NCI-H345 treated with DMSO at 0.1 percent for 48 hours (cell line): ENCODE measurements around the gene DCDC2.
"Not testable (repeated sequence)": the region's sequence is repeated elsewhere in the genome, so short reads cannot be mapped to it uniquely, and the experiment has no call there.

Source experiments
- DNase-seq: peaks from one replicate; lab custom pipeline; 2025; ENCODE audit not compliant: unreplicated experiment; lab: John Stamatoyannopoulos, UW

DCDC2 gene

DNA sequence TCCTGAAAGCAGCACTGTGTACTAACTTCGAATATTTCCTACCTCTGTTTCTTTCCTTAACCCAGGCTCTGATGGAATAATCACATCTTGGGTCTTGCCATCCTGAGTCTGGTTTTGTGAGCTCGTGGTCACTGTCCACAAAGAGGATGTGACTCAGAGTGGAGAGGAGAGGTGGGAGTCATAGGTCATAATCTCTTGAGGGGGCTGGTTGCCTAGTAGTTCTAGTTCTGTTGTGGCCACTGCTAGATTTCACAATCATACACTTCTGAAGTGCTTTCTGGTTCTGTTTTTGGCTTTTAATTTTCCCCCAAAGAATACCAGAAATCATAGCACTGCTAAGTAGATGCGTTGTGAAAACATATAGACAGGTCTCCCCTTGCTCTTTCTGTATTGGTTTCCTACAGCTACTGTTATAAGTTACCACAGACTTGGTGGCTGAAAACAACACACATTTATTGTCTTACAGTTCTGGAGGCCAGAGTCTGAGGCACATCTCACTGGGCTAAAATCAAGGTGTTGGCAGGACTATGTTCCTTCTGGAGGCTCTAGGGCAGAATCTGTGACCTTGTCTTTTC, 129.1 kb downstream of the DCDC2 start:
- no peak for DNase-seq

DNA sequence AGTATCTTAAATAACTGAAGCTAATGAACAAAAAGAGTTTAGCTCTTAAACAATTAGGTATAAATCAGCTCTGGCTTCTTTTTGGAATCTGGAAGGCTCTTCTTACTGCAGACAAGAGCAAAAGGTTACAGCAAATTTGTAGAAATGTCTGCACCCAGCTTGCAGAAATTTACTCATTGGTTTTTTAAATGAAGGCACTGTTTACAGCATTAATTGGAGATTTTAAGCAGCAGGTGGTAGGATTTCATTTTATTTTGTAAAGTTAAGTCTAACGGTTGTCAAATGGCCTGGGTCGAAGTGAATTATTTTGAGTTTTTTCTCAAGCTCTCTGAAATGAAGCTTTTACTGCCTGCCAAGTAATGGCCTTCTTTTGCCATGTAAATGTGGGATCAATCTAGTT, 129.7 kb downstream of the DCDC2 start:
- no peak for DNase-seq

DNA sequence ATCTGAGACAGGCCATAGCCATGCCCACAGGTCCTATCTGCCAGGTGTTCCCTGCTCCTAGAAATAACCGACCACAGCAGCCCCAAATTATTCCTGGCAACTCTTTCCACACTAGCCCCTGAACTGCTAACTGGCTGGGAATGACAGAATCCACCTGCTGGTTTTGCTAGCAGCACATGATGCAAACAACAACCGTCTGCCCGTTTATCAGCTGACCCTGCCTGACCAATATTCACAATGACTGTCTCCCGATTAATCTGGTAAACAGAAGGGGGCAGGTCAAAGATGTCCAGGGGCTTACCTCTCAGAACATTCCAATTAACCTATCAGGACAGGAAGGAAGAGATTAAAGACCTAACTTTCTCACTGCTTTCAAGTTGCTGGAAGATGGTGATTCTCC, 130.3 kb downstream of the DCDC2 start:
- no peak for DNase-seq

DNA sequence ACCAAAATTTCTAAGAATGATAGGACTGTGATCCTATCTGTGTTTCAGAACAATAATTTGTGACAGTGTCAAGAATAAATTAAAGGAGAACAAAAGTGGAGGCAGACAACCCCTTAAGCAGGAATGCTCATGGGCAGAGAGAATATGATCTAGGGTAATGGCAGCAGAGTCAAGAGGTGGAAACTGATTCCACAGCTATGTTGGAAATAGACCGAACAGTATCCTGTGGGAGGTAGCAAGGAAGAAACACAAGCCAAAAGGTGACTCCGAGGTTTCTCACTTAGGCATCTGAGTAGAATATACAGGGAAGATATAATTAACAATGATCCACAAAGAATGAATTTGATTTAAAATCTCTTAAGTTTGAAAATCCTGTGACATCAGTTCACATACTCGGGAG, 131.3 kb downstream of the DCDC2 start:
- DNase-seq, result no peak

DNA sequence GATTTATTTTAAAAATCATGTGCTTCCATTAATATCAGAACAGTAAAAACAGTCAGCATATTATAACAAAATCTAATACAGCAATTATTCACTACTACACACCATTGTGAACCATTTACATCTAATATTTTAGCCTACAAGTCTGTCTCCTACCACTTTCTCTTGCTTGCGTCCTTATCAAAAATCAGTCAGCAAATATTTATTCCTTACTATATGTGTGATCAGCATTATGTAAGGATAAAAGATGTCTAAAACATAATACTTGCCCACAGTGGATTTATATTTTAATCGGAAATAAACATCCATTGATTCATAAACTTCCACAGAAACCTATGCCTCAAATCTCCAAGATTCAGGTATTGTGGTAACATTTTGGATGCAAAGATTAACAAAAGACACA, 132.0 kb downstream of the DCDC2 start:
- no peak for DNase-seq

DNA sequence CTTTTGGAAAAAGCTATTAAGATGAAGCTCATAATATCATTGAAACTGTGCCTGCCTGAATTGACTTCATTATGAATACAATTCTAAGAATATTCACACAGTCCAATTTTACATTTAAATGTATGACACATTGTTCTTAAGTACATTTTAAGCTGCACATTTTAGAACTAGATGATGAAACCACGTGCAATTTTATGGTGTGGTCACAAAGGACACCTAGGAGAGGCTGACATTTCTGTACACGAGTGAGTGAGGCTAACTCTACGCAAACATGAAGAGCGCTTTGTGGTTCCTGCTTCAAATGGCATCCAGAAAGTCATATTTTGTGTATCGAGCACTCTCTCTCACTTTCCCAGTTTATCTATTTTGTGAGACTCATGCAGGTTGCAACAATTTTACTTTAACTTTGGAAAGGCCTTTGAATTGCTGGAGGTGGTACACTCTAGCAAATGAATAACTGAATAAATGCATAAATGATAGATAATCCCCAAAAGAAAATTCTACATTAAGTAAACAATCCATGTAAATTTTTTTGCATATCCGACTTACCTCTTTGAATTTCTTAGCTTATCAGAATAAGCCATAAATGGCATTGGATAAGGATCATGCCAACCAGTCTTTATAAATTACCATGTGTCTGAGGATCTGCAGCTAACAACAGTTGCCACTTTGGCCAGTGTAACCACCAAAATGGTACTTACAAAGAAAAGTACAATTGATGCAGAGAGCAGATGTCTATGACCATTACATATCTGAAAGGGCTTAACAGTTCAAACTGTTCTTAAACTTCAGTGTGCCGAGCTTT, 134.5 kb downstream of the DCDC2 start:
- DNase-seq, result no peak

DNA sequence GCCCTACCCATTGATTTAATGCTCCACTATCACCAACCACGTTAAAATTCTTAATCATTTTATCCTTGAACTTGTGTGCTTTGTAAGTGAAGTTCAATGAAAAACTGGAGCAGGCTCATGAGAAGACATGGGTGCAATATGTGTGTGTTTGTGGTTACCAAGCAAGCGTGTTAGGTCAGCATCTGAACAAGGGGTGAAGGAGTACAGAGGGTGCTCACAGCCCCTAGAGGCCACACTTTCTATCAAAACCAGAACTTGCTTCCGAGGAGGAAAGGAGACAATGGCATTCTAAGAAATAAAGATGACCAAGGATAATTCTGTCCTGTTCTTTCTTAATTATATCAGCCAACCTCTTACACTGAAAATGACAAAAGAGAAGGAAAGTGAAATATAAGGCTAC, 138.2 kb downstream of the DCDC2 start:
- no peak for DNase-seq

DNA sequence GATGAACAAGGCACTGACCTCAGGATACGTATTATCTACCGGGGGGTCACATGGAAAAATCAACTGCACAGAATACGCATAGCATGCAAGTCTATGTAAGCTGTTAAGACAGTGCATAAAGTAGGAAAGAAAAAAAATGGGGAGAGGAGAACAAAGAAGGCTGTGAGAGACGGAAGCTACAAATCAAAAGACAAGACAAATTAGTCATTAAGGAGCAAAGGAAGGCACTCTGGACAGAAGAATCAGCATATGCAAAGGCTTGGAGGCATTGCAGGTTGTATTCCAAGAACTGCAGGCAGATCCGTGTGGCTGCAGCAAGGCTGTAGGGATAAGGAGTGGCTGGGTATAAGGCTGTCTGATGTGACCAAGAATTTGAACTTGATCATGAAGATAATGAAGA, 142.9 kb downstream of the DCDC2 start:
- no peak for DNase-seq

DNA sequence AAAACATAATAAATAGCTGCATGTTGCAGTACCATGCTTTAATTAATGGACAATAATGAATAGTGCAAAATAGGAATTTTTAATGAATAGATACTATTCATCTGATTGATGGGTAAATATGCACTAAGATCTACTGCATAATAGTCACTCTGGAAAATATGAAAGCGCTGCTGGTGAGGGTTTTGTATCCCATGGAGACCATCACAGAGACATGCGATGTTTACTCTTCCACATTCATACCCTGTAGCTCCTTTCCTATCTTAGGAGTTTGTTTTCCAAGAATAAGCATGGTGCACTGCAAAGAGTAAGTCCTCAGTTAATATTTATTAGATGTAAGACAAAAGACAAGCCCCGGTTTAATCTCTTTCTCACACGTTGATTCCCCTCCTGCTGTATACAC, 150.4 kb downstream of the DCDC2 start:
- no peak for DNase-seq

DNA sequence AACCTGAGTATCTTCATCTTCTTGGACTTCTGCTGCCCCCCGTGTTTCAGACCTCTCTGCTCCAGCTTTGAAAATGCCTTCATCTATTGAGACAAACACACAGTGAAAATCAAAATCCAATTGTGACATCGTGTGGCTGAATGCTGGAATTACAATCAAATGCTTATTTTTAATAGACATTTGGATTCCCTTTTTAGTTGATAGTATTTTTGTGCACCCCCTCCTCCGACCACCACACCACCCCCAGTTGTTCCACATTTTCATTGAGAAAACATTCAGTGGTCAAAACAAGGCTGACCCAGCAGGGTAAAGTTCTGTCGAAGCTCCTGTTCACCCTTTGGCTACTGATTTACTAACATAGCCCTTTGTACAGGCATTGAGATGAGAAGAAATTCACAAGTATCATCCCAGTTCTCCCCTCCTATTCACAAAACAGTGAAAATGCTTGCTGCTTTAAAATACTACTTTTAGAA, 152.8 kb downstream of the DCDC2 start:
- peak; percentile 71 for DNase-seq

DNA sequence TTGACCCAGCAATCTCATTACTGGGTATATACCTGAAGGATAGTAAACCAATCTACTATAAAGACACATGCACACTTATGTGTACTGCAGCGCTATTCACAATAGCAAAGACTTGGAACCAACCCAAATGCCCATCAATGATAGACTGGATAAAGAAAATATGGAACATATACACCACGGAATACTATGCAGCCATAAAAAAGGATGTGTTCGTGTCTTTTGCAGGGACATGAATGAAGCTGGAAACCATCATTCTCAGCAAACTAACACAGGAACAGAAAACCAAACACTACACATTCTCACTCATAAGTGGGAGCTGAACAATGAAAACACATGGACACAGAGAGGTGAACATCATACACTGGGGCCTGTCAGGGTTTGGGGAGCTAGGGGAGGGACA, 153.7 kb downstream of the DCDC2 start:
- not testable (repeated sequence) for DNase-seq

DNA sequence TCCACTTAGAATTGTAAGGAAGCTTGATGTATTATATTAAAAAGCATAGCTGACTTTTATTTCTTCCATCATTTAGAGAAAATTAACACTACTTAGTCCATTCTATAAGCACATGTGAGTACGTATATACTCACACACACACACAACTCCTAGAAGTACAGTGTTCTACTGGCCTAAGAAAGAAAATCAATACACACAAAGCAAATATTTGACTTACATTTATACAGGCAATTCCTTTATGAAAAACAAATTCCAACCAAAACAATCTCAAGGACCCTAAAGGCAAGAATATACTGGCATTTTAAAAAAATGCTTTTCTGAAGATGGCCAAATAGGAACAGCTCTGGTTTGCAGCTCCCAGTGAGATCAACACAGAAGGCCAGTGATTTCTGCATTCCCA, 160.0 kb downstream of the DCDC2 start:
- no peak for DNase-seq

DNA sequence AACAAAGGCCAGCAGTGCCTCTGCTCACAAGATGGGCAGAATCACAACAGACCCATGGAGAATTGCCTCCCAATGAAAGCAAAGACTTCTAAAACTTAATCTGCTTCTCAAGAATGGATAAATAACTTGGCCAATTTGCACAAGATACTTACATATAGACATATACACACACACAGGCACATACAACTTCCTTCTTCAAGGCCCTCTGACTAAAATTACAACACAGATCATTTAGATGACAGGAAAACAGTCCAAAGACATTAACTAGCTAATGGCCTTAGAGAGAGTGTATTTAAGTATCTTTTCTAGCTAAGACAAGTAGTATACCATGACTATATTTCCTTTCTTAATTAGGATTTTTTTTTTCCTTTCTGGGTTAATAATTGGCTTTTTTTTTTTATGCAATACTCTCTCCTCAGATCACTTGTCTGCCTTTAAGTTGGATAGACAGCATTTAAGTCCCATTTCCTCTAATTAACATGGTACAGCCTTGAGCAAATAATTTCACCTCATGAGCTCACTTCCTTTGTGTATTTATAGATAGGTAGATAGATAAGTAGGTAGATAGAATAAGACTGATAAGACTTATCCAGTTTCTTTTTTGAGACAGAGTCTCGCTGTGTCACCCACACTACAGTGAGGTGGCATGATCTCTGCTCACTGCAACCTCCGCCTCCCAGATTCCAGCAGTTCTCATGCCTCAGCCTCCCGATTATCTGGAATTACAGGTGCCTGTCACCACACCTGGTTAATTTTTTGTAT, 161.8 kb downstream of the DCDC2 start:
- DNase-seq, result no peak

DNA sequence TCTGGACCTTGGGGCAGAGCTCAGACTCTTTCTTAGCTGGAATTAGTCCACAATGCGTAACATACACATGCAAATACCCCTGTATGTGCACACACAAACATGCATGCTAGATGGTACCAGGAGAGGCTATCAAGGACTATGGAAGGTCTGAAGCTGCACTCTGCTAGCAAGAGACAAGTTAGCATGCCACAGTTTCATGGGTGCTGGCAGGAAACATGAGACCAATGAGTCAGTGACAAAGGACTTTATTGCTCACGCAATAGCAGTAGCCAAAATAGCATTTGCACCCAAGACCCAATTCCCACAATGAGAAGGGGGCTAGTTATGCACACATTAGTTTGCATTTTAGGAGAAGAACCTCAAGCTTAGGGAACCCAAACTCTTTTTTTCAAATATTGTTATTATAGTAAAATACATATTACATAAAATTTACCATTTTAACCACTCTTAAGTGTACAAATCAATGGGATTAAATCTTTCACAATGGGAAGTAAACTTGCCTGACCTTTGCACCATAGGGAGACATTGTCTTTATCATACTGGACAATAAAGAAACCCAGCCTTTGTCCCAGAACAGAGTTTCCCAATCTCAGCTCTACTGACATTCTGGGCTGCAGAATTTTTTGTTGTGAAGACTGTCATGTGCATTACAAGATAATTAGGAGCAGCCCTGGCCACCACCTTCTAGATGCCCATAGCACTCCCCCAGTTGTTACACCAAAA, 162.7 kb downstream of the DCDC2 start:
- DNase-seq, result no peak

DNA sequence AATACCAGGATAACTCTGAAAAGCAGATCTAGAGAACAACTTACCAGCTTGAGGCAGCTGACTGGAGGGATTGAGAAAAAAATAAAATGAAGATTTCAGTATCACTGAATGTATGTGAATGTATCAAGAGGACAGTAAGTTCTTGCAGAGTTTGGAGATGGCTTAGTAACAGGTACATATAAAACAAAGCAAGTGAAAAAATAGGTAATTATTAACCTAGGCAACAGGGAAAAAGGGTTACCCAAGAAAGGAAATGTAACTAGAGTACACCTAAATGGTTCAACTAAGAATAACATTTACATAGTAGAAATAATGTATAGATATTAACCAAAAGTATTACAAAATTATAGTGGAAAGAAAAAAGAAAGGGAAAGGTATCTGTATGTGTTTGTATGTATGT, 164.5 kb downstream of the DCDC2 start:
- DNase-seq, result no peak

DNA sequence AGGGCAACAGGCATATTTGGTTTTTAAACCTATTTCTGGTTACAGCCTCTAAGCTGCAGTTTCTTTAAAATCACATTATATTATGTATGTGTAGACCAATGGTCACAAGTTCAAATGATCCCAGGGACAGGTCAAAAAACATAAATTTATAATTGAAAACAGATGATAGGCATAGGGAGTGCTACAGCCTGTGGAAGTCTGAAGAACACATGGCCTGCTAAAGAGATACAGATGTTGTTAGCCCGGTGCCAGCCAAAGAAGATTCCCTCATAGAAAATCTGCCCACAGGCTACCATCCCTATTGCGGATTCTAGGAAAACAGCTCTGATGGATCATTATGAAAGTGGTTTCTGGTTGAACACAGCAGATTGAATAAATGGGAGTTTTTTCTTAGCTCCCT, 166.5 kb downstream of the DCDC2 start:
- no peak for DNase-seq

DNA sequence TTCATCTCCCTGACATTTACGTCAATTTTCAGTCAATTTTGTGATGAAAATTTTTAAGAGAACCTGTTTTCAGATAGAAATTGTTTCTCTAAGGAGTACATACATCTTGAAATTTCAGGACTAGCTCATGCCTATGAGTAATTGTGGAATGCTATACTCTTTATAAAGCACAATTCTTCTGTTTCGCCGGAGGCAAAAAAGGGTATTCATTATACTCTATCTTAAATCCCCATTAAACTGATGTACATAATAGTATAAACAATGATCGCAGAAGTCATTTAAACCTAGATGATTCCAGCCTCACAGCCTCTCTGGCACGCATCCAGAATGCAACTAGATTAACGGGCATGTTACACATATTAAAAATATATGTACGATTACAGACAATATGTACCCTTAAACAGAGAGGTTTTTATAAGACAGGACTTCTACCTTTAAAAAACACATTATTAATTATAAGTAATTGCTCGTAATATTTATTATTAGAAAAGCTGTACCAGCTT, 169.2 kb downstream of the DCDC2 start:
- no peak for DNase-seq

DNA sequence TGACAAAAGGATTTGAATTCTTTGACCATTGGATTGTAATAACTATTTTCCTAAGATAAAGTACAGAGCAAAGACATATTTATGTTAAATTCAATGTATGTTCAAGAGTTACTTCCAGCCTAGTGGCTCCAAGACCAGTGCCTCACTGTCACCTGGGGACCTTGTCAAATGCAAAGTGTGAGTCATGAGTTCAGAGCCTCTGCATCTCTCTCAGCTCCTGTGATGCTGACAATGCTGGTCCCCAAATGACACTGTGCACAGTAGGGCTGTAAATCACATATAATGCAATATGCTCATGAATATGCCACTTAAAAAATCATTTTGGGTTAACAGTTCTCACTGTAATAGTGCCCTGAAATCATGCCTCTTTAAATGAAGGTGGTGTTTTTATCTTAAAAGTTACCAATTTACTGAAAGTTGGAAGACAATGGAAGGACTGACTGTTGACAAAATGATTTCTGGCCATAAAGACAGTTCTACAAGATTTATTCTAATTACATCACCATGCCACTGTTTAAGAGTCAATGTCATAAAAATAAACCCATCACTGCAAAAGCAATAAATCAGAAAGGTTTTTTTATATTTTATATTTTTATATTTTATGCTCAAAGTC, 169.8 kb downstream of the DCDC2 start:
- DNase-seq, result no peak

DNA sequence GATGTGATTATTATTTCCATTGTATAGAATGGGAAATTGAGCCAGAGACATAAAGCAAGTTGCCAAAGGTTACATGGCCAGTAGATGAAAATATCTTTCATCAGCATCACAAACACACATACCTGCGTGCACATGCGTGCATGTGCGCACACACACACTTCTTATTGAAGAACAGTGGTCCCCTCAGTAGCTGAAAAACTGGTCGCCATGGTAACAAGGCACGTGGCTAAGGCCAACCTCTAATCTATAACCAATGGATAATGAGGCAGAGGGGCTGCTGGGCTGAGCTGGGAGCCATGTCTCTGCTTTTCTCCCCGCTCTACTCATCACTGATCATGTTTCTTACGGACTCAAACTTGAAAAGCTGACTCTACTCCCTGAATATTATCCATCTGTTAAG, 171.5 kb downstream of the DCDC2 start:
- no peak for DNase-seq

DNA sequence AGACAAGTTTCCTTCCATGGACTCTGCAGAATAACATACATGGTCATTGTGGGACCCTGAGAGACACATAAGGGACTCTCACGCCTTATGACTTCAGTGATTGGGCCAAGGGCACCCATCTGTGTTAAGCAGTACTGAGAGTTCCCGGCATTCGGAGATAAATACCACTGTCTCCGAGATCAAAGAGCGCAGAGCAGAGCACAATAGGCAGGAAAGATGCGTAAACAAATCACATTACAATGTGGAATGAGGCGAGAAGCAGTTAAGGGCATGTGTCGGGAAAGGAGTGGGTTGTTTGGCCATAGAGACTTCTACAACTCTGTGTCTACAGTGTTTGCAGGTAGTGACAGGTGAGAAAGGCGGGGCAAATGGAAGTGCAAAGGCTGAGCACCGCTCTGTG, 174.3 kb downstream of the DCDC2 start:
- no peak for DNase-seq

DNA sequence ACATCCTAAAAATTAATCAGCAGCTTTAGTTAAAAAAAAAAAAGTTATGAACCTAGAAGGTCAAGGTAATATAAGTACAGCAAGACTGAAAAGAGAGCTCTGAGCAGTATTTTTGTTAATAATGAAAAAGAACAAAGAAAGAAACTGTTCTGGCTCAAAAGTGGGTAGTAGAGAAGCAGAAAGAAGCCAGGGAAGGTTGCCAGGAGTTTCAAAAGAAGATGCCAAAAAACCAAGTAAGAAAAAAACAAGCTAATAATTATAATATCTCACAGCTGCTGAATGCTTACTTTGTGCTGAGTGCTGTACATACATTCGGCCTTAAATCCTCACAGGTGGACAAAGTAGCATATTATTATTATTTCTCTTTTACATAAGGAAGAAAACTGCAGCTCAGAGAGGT, 200.0 kb downstream of the DCDC2 start:
- no peak for DNase-seq
